Thyroid gland (tissue), 4 donors: ENCODE data around the gene HOXB9. TPM values are rescaled to one million over a fixed set of nuclear protein-coding genes. Genes with fewer than 3 reads are reported as not detected.
A peak's percentile ranks its signal among the peaks of the same experiment; 100 is the strongest.

Experiments used
- DNase-seq, 2 donors: peaks; one replicate each; pipeline ENCODE4 v3.0.0-alpha.2; 2019
- H3K27ac ChIP-seq, 3 donors: fragments of 200-600 bp; sonication (generic); 1 replicate in 2 of 3; 2 replicates in 1 of 3; pipeline ENCODE4 v1.5.1; 2016 to 2019; ENCODE audit warnings: mild to moderate bottlenecking in 1 of 3, moderate library complexity in 1 of 3
- H3K27me3 ChIP-seq: fragments of 200-600 bp; sonication (generic); one replicate; pipeline ENCODE4 v1.5.1; 2019
- H3K36me3 ChIP-seq, 2 donors: fragments of 200-600 bp; sonication (generic); one replicate each; pipeline ENCODE4 v1.5.1; 2016 to 2019
- H3K4me1 ChIP-seq, 2 donors: fragments of 200-600 bp; sonication (generic); one replicate each; pipeline ENCODE4 v1.5.1; 2017 to 2019
- H3K4me3 ChIP-seq, 3 donors: fragments of 200-600 bp; sonication (generic); replicated peaks in 1 of 3; 1 replicate in 2 of 3; 2 replicates in 1 of 3; pipeline ENCODE4 v1.5.1; 2016; ENCODE audit warnings: mild to moderate bottlenecking in 1 of 3
- H3K9me3 ChIP-seq: fragments of 200-600 bp; sonication (generic); one replicate; pipeline ENCODE4 v1.5.1; 2017
- CTCF ChIP-seq, 6 experiments: fragments of 200-600 bp in 3 of 6; fragments of 450-650 bp in 3 of 6; sonication (generic) in 3 of 6; IDR thresholded peaks; one replicate each; pipeline ENCODE4 v1.5.1; 2016 to 2019; ENCODE audit warnings: antibody characterized with exemption in 6 of 6, mild to moderate bottlenecking in 2 of 6, inconsistent platforms in 1 of 6, moderate library complexity in 1 of 6
- POLR2A ChIP-seq, 2 donors: fragments of 450-650 bp; IDR thresholded peaks; one replicate each; pipeline ENCODE4 v1.6.1; 2017; ENCODE audit warnings: antibody characterized with exemption in 2 of 2, mild to moderate bottlenecking in 2 of 2, moderate library complexity in 1 of 2
- WGBS, 2 donors: methylation state at CpG; one replicate each; pipeline ENCODE4 v1.1.5; 2017; 5-methylcytosine and 5-hydroxymethylcytosine counted together
- intact Hi-C: fragments of 100-400 bp; cut with DNase I; formaldehyde crosslinking; loops from one replicate; pipeline ENCODE4 v1.15.1; 2023
- total RNA-seq, 4 donors: library from RNA; depleted of rRNA; stranded (reverse); fragments of >200 nt; gene quantifications; one replicate each; pipeline ENCODE4 v1.2.3, GENCODE V29; 2016

Gene HOXB9
- total RNA-seq, 4 donors from 2014 or later: not detected

GRCh38 chr17:48599354-48599753 lies 26.8 kb downstream of the HOXB9 start:
- no peaks in the 10 kb centered on the region for H3K9me3 ChIP-seq
- peaks cover 5 to 22% of the 10 kb centered on the region in 2 donors for H3K4me1 ChIP-seq
- no peaks in the 10 kb centered on the region for H3K36me3 ChIP-seq
- no peak for DNase-seq
- H3K27me3 ChIP-seq: peaks cover 76% of the 10 kb centered on the region
- intact Hi-C loops: loop anchor here (10.0 kb wide), 1 partner anchor 395 kb away; the partner anchor contains the start of gene IGF2BP1
- TF ChIP-seq POLR2A (IDR thresholded peaks at IDR 0.05) (no peak), CTCF (IDR thresholded peaks at IDR 0.05) (no peak)
- no peak overlapping the region for H3K27ac ChIP-seq
- H3K4me3 ChIP-seq: no peak overlapping the region
- WGBS, 2 donors: 38 to 54% methylated on average over 5 of the region's 5 CpGs

- 26% methylated on average over 7 of the region's 7 CpGs for WGBS, 2 donors
- no peaks in the 10 kb centered on the region for H3K36me3 ChIP-seq
- H3K27ac ChIP-seq: no peak overlapping the region
- no peaks in the 10 kb centered on the region for H3K9me3 ChIP-seq
- no peak for DNase-seq
- no peak overlapping the region for H3K4me3 ChIP-seq
- peaks cover 5 to 26% of the 10 kb centered on the region in 2 donors for H3K4me1 ChIP-seq
- intact Hi-C loops: loop anchor here (10.0 kb wide), 1 partner anchor 396 kb away; the partner anchor contains the start of gene IGF2BP1
- H3K27me3 ChIP-seq: peaks cover 70% of the 10 kb centered on the region
- TF ChIP-seq POLR2A (IDR thresholded peaks at IDR 0.05) (no peak), CTCF (IDR thresholded peaks at IDR 0.05) (no peak)
These were observed 27.4 kb downstream of the HOXB9 start for GRCh38 chr17:48598736-48599135.

DNA sequence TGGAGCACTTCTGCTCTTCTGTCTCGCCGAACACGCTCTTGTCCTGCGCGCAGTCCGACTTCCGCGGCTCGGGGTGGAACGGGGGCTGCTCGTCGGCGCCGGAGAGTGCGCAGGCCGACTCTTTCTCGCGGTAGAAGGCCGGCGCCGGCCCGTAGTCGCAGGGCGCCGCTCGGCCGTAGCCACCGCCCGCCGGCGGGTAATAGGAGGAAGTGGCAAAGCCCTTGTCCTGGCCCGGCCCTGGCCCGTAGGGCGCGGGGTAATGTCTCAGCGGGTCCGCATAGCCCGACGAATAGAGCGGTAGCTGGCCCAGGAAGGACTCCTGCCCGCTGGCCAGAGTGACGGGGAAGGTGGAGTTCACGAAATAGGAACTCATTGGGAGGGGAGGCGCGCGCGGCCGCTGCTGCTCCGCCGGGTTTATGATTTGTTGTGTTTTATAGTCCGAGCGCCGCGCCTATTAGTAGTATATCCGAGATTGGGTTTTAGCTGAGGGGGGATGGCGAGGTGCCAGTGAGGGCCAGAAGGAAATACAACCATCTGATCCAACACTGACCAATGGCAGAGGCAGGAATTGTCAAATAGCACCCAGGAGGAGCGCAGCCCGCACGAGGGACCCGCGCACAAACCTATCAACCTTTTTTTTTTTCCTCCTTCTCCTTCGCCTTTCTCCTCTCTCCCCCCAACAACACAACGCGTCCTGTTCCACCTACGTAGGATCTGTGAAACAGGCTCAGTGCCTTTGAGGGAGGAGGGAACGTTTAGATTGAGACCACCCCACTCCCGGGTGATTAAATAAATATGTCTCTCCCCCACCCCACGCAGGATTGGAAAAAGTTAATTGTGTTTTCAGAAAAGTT lies 28.2 kb downstream of the HOXB9 start:
- Histone ChIP-seq H3K4me1 (peaks cover 5 to 32% of the 10 kb centered on the region in 2 donors), H3K27me3 (peaks cover 71% of the 10 kb centered on the region), H3K9me3 (no peaks in the 10 kb centered on the region), H3K4me3 (peak overlapping the region in 1 of 3 donors; percentile 28), H3K36me3 (no peaks in the 10 kb centered on the region), H3K27ac (no peak overlapping the region)
- 3% methylated on average over 22 to 48 of the region's 68 CpGs for WGBS, 2 donors
- peak in 1 of 2 donors; percentile 23 for DNase-seq
- TF ChIP-seq POLR2A (IDR thresholded peaks at IDR 0.05) (no peak), CTCF (IDR thresholded peaks at IDR 0.05) (no peak)
- intact Hi-C loops: loop anchor here (10.0 kb wide), 1 partner anchor 397 kb away; the partner anchor contains the start of gene IGF2BP1

DNA sequence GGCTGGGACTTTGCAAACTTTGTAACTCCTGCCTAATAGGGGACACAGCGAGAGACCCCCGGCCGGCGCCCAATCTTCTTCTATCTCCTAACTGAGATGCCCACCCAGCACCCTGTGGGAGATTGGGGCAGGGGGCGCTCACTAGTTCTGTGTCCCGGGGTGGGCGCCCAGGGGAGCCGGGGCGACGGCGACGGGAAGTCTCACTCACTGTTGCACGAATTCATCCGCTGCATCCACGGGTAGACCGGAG lies 28.7 kb downstream of the HOXB9 start:
- no peak for DNase-seq
- Histone ChIP-seq H3K27me3 (peaks cover 73% of the 10 kb centered on the region), H3K36me3 (no peaks in the 10 kb centered on the region), H3K27ac (no peak overlapping the region), H3K9me3 (no peaks in the 10 kb centered on the region), H3K4me1 (peaks cover 5 to 29% of the 10 kb centered on the region in 2 donors), H3K4me3 (peak overlapping the region in 1 of 3 donors; percentile 28)
- TF ChIP-seq CTCF (IDR thresholded peaks at IDR 0.05) (no peak), POLR2A (IDR thresholded peaks at IDR 0.05) (no peak)
- intact Hi-C loops: loop anchor here (10.0 kb wide), 1 partner anchor 397 kb away; the partner anchor contains the start of gene IGF2BP1
- 6 to 8% methylated on average over 4 to 16 of the region's 16 CpGs for WGBS, 2 donors
